GF-D8 (cell line): ENCODE results near the gene TTC13.
"Not testable (repeated sequence)": the region's sequence is repeated elsewhere in the genome, so short reads cannot be mapped to it uniquely, and the experiment has no call there.

Experiments
- DNase-seq: peaks from one replicate; lab custom pipeline; 2025; lab: John Stamatoyannopoulos, UW

Gene TTC13

GRCh38 chr1:230978491-230979388 lies at the start of gene TTC13, which contains the start of gene ARV1:
Gene TTC13, minus strand, starts transcription at chr1:230978861. Its CDS starts 31 bp downstream, at chr1:230978830.
Gene ARV1, plus strand, starts transcription at chr1:230979094. Its CDS starts 12 bp downstream, at chr1:230979106.
- peak; percentile 97 for DNase-seq

- DNase-seq = no peak
Observed at GRCh38 chr1:231027971-231028370, 49.3 kb upstream of the TTC13 start.

- DNase-seq = no peak
Observed at GRCh38 chr1:231027136-231027925, 48.7 kb upstream of the TTC13 start.

DNA sequence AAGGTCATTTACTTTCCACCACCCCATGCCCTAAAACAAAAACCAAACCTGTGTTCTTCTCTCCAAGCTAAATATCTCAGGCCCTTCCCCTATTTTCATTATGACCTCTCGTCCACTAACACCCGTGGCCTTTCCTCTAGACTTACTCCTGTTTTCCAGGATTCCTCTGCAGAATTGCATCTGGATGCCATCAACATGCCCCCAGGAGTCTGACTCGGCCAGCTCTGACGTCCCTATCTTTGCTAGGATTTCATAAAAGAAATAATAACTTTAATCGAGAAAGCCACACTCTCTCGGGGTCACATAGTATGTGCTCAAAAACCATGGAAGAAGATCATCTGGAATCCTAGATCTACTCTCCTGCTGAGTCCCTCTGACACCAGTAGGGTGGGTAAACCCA lies 47.9 kb upstream of the TTC13 start:
- no peak for DNase-seq

GRCh38 chr1:231023150-231023549 lies 44.5 kb upstream of the TTC13 start:
- DNase-seq = no peak

GRCh38 chr1:231022543-231022942 lies 43.9 kb upstream of the TTC13 start:
- not testable (repeated sequence) for DNase-seq

GRCh38 chr1:231021540-231022031 lies 42.9 kb upstream of the TTC13 start:
- no peak for DNase-seq

DNA sequence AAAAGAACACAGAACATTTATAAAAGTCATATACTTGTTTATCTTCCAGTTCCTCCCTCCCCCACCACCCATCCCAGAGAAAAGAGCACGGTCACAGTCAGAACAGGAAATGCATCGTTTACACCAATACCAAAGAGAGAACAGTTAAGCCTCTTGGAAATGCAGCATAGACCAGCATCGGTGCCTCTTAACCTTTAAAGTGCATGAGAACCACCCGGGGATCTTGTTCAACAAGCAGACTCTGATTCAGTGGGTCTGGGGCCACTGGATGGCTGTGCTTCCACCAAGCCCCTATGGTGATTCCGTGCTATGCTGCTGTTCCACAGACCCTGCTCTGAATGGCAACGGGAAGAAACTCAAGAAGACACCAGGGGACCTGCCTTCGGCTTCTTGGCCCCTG lies 42.2 kb upstream of the TTC13 start:
- DNase-seq = no peak

- DNase-seq = no peak
Observed at GRCh38 chr1:231020139-231020601, 41.5 kb upstream of the TTC13 start.

- no peak for DNase-seq
Observed at GRCh38 chr1:231019711-231020110, 41.0 kb upstream of the TTC13 start.

DNA sequence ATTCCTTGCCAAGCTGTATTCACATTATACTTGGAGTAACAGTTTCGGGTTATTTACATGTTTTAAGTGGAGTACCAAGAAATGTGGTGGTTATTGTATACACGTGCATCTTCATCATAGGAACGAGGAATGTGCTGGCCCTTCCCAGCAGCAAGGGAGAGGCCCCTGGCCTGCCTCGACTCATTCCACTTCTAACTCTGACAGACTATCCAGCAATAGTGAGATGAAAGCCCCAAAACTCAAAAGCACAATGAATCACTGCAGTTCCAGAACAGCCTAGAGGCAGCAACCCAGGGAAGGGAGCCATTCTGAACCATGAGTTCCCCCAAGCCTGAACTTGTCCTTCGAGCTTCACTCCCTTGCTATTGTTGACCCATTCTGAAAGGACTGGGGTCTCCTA lies 38.3 kb upstream of the TTC13 start:
- no peak for DNase-seq

GRCh38 chr1:231016234-231016633 lies 37.6 kb upstream of the TTC13 start:
- no peak for DNase-seq

DNA sequence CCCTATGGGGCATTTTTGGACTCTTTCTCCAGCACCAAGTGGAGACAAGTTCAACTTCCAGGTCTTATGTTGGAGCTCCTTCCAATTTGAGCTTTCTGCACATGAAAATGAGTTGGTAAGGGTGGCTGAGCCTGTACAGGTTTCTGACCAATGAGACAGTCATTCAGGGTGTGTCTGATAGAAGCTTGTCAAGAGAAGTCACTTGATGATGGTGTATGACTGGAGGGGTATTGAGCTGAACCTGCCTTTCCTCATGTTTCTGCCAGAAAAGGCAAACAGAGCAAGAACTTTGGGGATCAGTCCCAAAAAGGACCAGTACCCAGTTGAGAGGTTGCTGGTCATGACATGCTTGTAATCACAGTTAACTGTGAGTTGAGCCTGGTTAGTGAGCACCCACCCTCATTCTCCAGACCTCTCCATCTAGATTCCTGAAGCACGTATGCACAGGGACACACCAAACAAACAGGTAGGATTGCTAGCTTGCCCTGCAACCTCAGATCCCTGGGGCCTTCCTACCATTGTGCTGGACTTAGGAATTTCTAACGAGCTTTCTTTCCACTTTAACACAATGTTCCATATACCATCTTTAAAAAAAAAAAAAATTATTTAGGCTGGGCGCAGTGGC lies 34.8 kb upstream of the TTC13 start:
- no peak for DNase-seq

DNA sequence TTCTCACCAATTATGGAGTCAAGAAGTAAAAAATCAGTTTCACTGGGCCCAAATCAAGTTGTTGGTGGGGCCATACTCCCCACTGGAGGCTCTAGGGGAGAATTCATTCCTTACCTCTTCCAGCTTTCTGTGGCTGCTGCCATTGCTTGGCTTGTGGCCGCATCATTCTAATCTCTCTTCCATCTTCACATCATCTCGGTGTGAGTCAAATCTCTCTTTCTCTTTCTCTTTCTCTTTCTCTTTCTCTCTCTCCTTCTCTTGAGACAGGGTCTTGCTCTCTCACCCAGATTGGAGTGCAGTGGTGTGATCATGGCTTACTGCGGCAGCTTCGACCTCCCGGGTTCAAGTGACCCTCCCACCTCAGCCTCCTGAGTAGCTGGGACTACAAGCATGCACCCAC lies 33.3 kb upstream of the TTC13 start:
- DNase-seq = no peak

GRCh38 chr1:231011360-231011759 lies 32.7 kb upstream of the TTC13 start:
- no peak for DNase-seq

GRCh38 chr1:231007535-231007934 lies 28.9 kb upstream of the TTC13 start:
- not testable (repeated sequence) for DNase-seq

GRCh38 chr1:231001892-231002291 lies 23.2 kb upstream of the TTC13 start:
- no peak for DNase-seq

GRCh38 chr1:231000639-231001038 lies 22.0 kb upstream of the TTC13 start:
- no peak for DNase-seq

DNA sequence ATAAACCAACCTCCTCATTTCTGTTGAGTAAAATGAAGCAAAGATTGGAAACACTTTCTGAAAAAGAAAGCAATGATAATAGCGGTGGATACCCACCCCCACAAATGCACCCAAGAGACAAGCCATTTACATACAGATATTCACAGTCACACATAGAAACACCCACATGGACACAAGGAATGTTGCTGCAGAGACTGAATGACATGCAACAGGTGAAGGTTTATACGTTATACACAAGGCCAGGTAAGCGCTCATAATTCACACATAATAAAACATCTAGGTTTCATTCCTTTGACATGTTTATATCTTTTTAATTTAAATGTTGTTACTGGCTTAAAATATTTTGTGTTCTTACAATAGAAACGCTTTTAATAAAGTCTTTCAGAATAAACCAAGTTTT lies 21.5 kb upstream of the TTC13 start:
- DNase-seq = no peak

- no peak for DNase-seq
Observed at GRCh38 chr1:230994860-230995259, 16.2 kb upstream of the TTC13 start.

GRCh38 chr1:230992100-230992774 lies 13.6 kb upstream of the TTC13 start:
- DNase-seq = no peak

- DNase-seq = no peak
Observed at GRCh38 chr1:230987448-230987847, 8.8 kb upstream of the TTC13 start.
